ENCODE data around the gene IGSF9.

DNA sequence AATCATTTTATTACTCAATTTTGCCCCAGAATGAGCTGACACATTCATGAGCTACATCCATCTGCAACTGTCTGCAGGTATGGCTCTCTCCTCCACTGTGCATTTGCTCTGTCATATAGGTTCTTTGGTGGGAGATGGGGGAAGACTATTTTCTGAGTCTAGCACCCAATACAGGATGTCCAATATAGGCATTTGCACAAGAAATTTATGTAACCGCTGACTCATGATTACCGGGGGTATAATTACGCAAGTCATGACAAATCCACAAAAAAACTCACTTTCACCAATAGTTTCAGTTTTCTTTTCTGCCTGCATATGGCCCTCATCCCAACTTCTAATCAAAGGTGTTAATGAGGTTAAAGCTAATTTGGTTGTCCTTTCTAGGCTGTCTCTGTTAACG, 65.4 kb downstream of the IGSF9 start:
- no peak for TF ChIP-seq POLR2A (IDR thresholded peaks at IDR 0.05; ENCODE audit: low read depth)
- TF ChIP-seq POLR2AphosphoS5 (IDR thresholded peaks at IDR 0.05) = no peak
- TF ChIP-seq, protein P1, sequence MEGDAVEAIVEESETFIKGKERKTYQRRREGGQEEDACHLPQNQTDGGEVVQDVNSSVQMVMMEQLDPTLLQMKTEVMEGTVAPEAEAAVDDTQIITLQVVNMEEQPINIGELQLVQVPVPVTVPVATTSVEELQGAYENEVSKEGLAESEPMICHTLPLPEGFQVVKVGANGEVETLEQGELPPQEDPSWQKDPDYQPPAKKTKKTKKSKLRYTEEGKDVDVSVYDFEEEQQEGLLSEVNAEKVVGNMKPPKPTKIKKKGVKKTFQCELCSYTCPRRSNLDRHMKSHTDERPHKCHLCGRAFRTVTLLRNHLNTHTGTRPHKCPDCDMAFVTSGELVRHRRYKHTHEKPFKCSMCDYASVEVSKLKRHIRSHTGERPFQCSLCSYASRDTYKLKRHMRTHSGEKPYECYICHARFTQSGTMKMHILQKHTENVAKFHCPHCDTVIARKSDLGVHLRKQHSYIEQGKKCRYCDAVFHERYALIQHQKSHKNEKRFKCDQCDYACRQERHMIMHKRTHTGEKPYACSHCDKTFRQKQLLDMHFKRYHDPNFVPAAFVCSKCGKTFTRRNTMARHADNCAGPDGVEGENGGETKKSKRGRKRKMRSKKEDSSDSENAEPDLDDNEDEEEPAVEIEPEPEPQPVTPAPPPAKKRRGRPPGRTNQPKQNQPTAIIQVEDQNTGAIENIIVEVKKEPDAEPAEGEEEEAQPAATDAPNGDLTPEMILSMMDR (IDR thresholded peaks at IDR 0.05) = no peak
